Fibroblast of lung (primary cell): Measurements from ENCODE around the gene WDR81. TPM values are rescaled to one million over a fixed set of nuclear protein-coding genes. Genes with fewer than 3 reads are reported as not detected.

Source experiments
- DNase-seq, 2 donors: peaks; one replicate each; pipeline versions ENCODE4 v3.0.0 to v3.0.0-alpha.2; 2010; ENCODE audit warnings: low read depth in 2 of 2
- H2AFZ ChIP-seq: 2 replicates; pipeline ENCODE4 v1.5.1; 2012; ENCODE audit warnings: low read length, control low read depth, inconsistent platforms
- H3K27ac ChIP-seq: 2 replicates; pipeline ENCODE4 v1.5.1; 2011; ENCODE audit warnings: low read length, control low read depth; ENCODE audit not compliant: insufficient read depth
- H3K27me3 ChIP-seq: 2 replicates; pipeline ENCODE4 v1.5.1; 2011; ENCODE audit warnings: mild to moderate bottlenecking, low read length; ENCODE audit not compliant: control insufficient read depth, insufficient read depth
- H3K36me3 ChIP-seq: 2 replicates; pipeline ENCODE4 v1.5.1; 2011; ENCODE audit warnings: low read length; ENCODE audit not compliant: control insufficient read depth, insufficient read depth
- H3K4me1 ChIP-seq: 2 replicates; pipeline ENCODE4 v1.5.1; 2011; ENCODE audit warnings: low read length; ENCODE audit not compliant: control insufficient read depth, insufficient read depth; ENCODE audit errors: extremely low read depth
- H3K4me2 ChIP-seq: 2 replicates; pipeline ENCODE4 v1.5.1; 2011; ENCODE audit warnings: low read length, control low read depth; ENCODE audit not compliant: insufficient read depth; ENCODE audit errors: extremely low read depth
- H3K4me3 ChIP-seq, 4 experiments: fragments of 200-600 bp in 1 of 4; sonication (generic) in 1 of 4; replicated peaks in 1 of 4; 2 replicates each; pipeline ENCODE4 v1.5.1; 2011 to 2016; ENCODE audit warnings: low read length in 4 of 4, low read depth in 3 of 4, mild to moderate bottlenecking in 3 of 4, control low read depth in 2 of 4, inconsistent platforms in 1 of 4, mixed read lengths in 1 of 4; ENCODE audit not compliant: insufficient read depth in 1 of 4; ENCODE audit errors: control extremely low read depth in 1 of 4
- H3K79me2 ChIP-seq: 2 replicates; pipeline ENCODE4 v1.5.1; 2012; ENCODE audit warnings: mild to moderate bottlenecking, low read length, inconsistent platforms; ENCODE audit not compliant: control insufficient read depth, insufficient read depth
- H3K9ac ChIP-seq: 2 replicates; pipeline ENCODE4 v1.5.1; 2011; ENCODE audit warnings: mild to moderate bottlenecking, low read length, control low read depth; ENCODE audit not compliant: insufficient read depth
- H3K9me3 ChIP-seq: 2 replicates; pipeline ENCODE4 v1.5.1; 2012; ENCODE audit warnings: low read depth, low read length; ENCODE audit not compliant: control insufficient read depth, insufficient read depth
- H4K20me1 ChIP-seq: 2 replicates; pipeline ENCODE4 v1.5.1; 2011; ENCODE audit warnings: low read length; ENCODE audit not compliant: control insufficient read depth, insufficient read depth; ENCODE audit errors: extremely low read depth
- CTCF ChIP-seq, 2 donors: IDR thresholded peaks in 1 of 2; conservative IDR thresholded peaks in 1 of 2; 1 replicate in 1 of 2; 2 replicates in 1 of 2; pipeline ENCODE4 v1.5.1; 2011 to 2012; ENCODE audit warnings: low read length in 2 of 2, control low read depth in 1 of 2, inconsistent platforms in 1 of 2, low read depth in 1 of 2, mild to moderate bottlenecking in 1 of 2
- EZH2 ChIP-seq: IDR thresholded peaks from 2 replicates; pipeline ENCODE4 v1.5.1; 2012; ENCODE audit warnings: low read length, control low read depth, mild to moderate bottlenecking; ENCODE audit errors: missing control alignments
- polyA plus RNA-seq, 2 donors: library from polyadenylated mRNA; depleted of rRNA in 1 of 2; stranded (reverse) in 1 of 2; unstranded in 1 of 2; fragments of >200 nt; gene quantifications; 2 replicates each; pipeline ENCODE4 v1.2.1, GENCODE V29; 2011 to 2012; ENCODE audit warnings: missing spikeins in 1 of 2
- total RNA-seq: library from RNA; depleted of rRNA; stranded (reverse); fragments of >200 nt; gene quantifications from 2 replicates; pipeline ENCODE4 v1.2.1, GENCODE V29; 2014

The WDR81 gene
- total and polyA plus RNA-seq, 2 donors (not counting 1 experiment from before 2014, with no cell fraction given), result 5.4 to 31.5 TPM

GRCh38 chr17:1783271-1783670, 58.8 kb downstream of the WDR81 start:
- DNase-seq, result no peak

GRCh38 chr17:1783834-1784611, 59.5 kb downstream of the WDR81 start:
- TF ChIP-seq CTCF (conservative IDR thresholded peaks at IDR 0.05 in 1 of 2, IDR thresholded peaks at IDR 0.05 in 1 of 2; ENCODE audit: low read depth in 1 of 2, low read length in 2 of 2) (peak; percentile 82 to 87), EZH2 (no peak)
- Histone ChIP-seq H3K9ac (no peak overlapping the region), H2AFZ (no peak overlapping the region), H3K27me3 (no peaks in the 10 kb centered on the region), H3K27ac (peak overlapping the region; percentile 88), H3K79me2 (no peaks in the 10 kb centered on the region), H3K4me3 (no peak overlapping the region), H4K20me1 (no peaks in the 10 kb centered on the region), H3K4me2 (peak overlapping the region; percentile 70), H3K4me1 (peaks cover 46% of the 10 kb centered on the region), H3K36me3 (peaks cover 6% of the 10 kb centered on the region), H3K9me3 (no peaks in the 10 kb centered on the region)
- peak; percentile 81 to 98 for DNase-seq

More at GRCh38 chr17:1783271-1783670, 58.8 kb downstream of the WDR81 start:
- H3K4me1 ChIP-seq, result peaks cover 48% of the 10 kb centered on the region
- no peaks in the 10 kb centered on the region for H3K79me2 ChIP-seq
- H3K36me3 ChIP-seq, result peaks cover 10% of the 10 kb centered on the region
- H4K20me1 ChIP-seq, result no peaks in the 10 kb centered on the region
- no peak for TF ChIP-seq EZH2
- no peak for TF ChIP-seq CTCF (conservative IDR thresholded peaks at IDR 0.05 in 1 of 2, IDR thresholded peaks at IDR 0.05 in 1 of 2; ENCODE audit: low read depth in 1 of 2, low read length in 2 of 2)
- no peak overlapping the region for H3K4me3 ChIP-seq
- no peaks in the 10 kb centered on the region for H3K27me3 ChIP-seq
- peak overlapping the region; percentile 9 for H3K9ac ChIP-seq
- peak overlapping the region; percentile 70 for H3K4me2 ChIP-seq
- no peak overlapping the region for H2AFZ ChIP-seq
- peak overlapping the region; percentile 88 for H3K27ac ChIP-seq
- H3K9me3 ChIP-seq, result no peaks in the 10 kb centered on the region

- no peak overlapping the region for H3K4me2 ChIP-seq
- H3K4me3 ChIP-seq, result no peak overlapping the region
- TF ChIP-seq EZH2, result no peak
- TF ChIP-seq CTCF (conservative IDR thresholded peaks at IDR 0.05 in 1 of 2, IDR thresholded peaks at IDR 0.05 in 1 of 2; ENCODE audit: low read depth in 1 of 2, low read length in 2 of 2), result no peak
- no peak overlapping the region for H3K27ac ChIP-seq
- H3K4me1 ChIP-seq, result peaks cover 39% of the 10 kb centered on the region
- H4K20me1 ChIP-seq, result no peaks in the 10 kb centered on the region
- peak in 1 of 2 donors; percentile 76 for DNase-seq
- no peaks in the 10 kb centered on the region for H3K9me3 ChIP-seq
- H3K27me3 ChIP-seq, result no peaks in the 10 kb centered on the region
- peaks cover 6% of the 10 kb centered on the region for H3K36me3 ChIP-seq
- no peak overlapping the region for H2AFZ ChIP-seq
- no peak overlapping the region for H3K9ac ChIP-seq
- no peaks in the 10 kb centered on the region for H3K79me2 ChIP-seq
These were observed 61.4 kb downstream of the WDR81 start for GRCh38 chr17:1785930-1786329.
